ACC112 (cell line): ENCODE results near the gene ANLN.
A peak's percentile ranks its signal among the peaks of the same experiment; 100 is the strongest.

ENCODE experiments used
- H2AFZ ChIP-seq: fragments of 200-600 bp; sonication (generic); one replicate; pipeline ENCODE4 v1.6.0; 2017; ENCODE audit warnings: antibody characterized with exemption, low read length; ENCODE audit not compliant: unreplicated experiment
- H3K27ac ChIP-seq: fragments of 200-600 bp; sonication (generic); 2 replicates; pipeline ENCODE4 v1.5.1; 2014; ENCODE audit warnings: low read depth, mild to moderate bottlenecking, antibody characterized with exemption, low read length, moderate library complexity
- H3K27me3 ChIP-seq: fragments of 200-600 bp; sonication (generic); 2 replicates; pipeline ENCODE4 v1.6.1; 2014; ENCODE audit warnings: mild to moderate bottlenecking, antibody characterized with exemption, low read length, moderate library complexity, mixed read lengths; ENCODE audit not compliant: insufficient read depth
- H3K36me3 ChIP-seq: fragments of 200-600 bp; sonication (generic); 2 replicates; pipeline ENCODE4 v1.6.1; 2016; ENCODE audit warnings: mild to moderate bottlenecking, antibody characterized with exemption, low read length, moderate library complexity, mixed read lengths; ENCODE audit not compliant: insufficient read depth
- H3K4me1 ChIP-seq: fragments of 200-600 bp; sonication (generic); one replicate; pipeline ENCODE4 v1.6.1; 2016; ENCODE audit warnings: low read length, mixed read lengths; ENCODE audit not compliant: insufficient read depth, unreplicated experiment, control insufficient read depth
- H3K4me3 ChIP-seq: fragments of 200-600 bp; sonication (generic); 2 replicates; pipeline ENCODE4 v1.5.1; 2014; ENCODE audit warnings: mild to moderate bottlenecking, low read depth, low read length
- H3K79me2 ChIP-seq: fragments of 200-600 bp; sonication (generic); one replicate; pipeline ENCODE4 v1.6.0; 2016; ENCODE audit warnings: low read length; ENCODE audit not compliant: control insufficient read depth, unreplicated experiment, insufficient read depth

Gene ANLN

DNA sequence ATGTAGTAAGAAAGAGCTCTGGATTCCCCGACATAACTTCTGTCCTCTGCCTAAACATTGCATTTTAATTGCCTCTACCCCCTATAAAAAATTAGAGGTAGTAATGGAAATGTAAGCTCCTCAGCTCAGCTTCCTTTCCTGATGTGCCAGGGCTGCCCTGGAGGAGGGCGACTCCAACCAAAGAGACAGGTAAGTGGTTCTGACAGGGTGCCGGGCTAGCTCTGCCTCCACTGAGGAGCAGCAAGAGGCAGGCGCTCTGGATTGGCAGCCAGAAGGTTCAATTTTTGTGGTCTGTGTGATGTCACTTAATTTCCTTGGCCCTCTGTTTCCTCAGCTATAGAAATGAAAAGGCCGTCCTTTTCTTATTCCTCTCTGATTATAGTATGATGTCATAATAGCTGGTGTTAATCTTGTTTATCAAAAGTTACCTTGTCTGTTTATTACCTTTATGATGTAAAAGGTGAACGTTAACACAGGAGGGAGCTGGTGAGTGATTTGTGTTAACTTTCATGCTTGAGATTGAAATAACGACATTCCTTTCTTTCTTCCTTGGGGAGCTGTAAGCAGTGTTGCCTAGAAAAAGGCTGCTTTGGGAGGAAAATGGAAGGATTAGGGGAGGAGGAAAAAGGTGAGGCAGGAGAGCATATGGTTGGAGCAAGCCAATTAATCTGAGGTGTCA is 51.8 kb downstream of the ANLN start:
- no peak overlapping the region for H2AFZ ChIP-seq
- no peak overlapping the region for H3K27ac ChIP-seq

DNA sequence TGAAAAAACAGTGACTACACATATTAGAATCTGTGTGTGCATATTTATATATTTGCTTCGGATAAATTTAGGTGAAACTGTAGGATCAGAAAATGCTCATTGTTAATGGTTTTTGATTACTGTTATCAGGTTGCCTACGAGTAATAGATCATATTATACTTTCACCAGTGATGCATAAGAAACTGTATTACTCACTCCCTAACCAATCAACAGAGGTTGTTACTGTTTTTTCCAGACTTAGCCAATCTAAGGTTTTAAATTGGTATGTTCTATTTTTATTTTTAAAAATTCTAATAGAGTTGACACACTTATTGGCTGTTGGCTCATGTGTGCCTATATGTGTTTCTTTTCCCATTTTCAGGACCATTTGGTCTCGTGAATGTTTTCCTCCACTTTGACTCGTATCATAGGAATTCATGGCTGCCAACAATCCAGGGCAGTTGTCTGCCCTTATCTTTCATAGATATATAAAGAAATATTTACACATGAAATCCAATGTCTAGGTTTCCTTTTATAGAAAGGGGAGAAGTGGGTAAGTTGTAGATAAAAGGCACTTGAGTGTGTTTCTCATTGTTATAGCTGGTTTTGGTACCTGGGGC is 59.2 kb downstream of the ANLN start:
- Histone ChIP-seq H3K27me3 (no peaks in the 10 kb centered on the region), H2AFZ (no peak overlapping the region), H3K79me2 (no peaks in the 10 kb centered on the region), H3K4me1 (peaks cover 20% of the 10 kb centered on the region), H3K36me3 (peaks cover 39% of the 10 kb centered on the region), H3K4me3 (no peak overlapping the region), H3K27ac (peak overlapping the region; percentile 50)

More for the DNA sequence above, 51.8 kb downstream of the ANLN start:
- no peak overlapping the region for H3K4me3 ChIP-seq
- H3K27me3 ChIP-seq = no peaks in the 10 kb centered on the region
- H3K4me1 ChIP-seq = peaks cover 3% of the 10 kb centered on the region
- H3K79me2 ChIP-seq = peaks cover 13% of the 10 kb centered on the region
- H3K36me3 ChIP-seq = peaks cover 25% of the 10 kb centered on the region

DNA sequence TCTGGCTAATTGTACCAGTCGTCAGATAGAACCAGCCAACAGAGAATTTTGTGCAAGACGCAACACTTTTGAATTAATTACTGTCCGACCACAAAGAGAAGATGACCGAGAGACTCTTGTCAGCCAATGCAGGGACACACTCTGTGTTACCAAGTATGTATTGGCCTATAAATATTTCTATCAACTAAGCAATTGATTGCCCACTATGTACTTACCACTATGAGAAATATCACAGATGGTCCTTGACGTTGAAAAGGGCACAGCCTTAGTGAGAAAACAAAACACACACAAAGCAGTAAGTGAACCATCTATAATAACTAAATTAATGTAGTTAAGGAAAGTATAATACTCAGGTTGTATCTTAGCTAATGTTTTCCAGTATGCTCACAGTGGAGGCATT is 60.0 kb downstream of the ANLN start:
- H3K36me3 ChIP-seq = peaks cover 41% of the 10 kb centered on the region

DNA sequence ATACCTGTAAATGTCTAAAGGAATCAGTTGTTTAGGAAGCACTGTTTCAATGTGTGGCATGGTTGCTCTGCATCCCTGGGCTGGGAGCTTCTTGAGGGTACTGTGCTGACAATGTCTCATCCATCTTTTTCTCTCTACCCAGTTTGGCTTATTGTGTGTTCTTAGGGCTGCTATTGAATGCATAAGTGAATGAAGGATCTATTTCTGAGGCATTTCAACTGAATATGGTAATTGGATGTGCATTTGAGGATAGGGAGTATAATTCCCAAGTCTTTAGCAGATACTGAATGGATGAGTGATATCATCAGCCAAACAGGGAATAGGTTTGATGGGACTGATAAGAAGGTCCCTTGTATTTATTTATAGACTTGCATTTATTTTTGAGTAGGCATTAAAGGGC is 64.1 kb downstream of the ANLN start:
- Histone ChIP-seq H3K36me3 (peaks cover 24% of the 10 kb centered on the region), H3K79me2 (no peaks in the 10 kb centered on the region), H3K27ac (no peak overlapping the region), H3K4me1 (peaks cover 5% of the 10 kb centered on the region), H3K27me3 (no peaks in the 10 kb centered on the region), H3K4me3 (no peak overlapping the region), H2AFZ (no peak overlapping the region)

More for the DNA sequence above, 60.0 kb downstream of the ANLN start:
- Histone ChIP-seq H3K4me1 (peaks cover 20% of the 10 kb centered on the region), H3K27ac (no peak overlapping the region), H3K79me2 (no peaks in the 10 kb centered on the region), H3K27me3 (no peaks in the 10 kb centered on the region), H3K4me3 (no peak overlapping the region), H2AFZ (no peak overlapping the region)

DNA sequence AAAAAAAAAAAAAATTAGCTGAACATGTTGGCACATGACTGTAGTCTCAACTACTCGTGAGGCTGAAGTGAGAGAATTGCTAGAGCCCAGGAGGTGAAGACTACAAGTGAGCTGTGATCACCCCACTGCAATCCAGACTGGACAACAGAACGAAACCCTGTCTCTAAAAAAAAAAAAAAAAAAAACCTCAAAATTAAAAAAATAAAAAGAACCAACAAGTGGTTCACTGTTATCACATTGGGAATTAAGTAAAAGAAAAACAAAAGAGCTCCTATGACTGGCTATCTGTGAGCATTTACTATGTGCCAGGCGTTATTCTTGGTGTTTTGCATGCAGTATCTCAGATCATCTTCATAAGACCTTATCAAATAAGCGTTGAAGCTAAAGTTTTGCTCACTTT is 66.0 kb downstream of the ANLN start:
- Histone ChIP-seq H3K79me2 (no peaks in the 10 kb centered on the region), H3K36me3 (peaks cover 18% of the 10 kb centered on the region), H3K27me3 (no peaks in the 10 kb centered on the region), H3K27ac (no peak overlapping the region), H3K4me1 (no peaks in the 10 kb centered on the region), H2AFZ (no peak overlapping the region), H3K4me3 (no peak overlapping the region)

DNA sequence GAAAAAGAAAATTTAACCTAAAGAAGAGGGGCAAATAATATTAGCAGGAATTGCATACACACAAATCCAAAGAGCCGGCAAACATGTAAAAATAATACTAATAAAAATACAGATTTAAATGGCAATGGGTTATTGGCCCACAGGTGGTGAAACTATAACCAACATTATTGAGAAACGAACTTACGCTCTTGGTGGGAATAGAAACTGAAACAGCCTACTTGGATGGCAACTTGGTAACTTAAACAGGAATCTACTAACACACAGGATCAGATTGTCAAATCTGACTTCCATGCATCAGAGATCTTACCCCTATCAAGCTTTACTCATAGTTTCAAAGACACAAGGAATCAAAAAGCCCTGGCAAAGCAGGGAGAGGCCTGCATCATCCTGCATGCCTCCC is 66.5 kb downstream of the ANLN start:
- Histone ChIP-seq H3K79me2 (no peaks in the 10 kb centered on the region), H2AFZ (no peak overlapping the region), H3K36me3 (peaks cover 16% of the 10 kb centered on the region), H3K4me3 (no peak overlapping the region), H3K4me1 (no peaks in the 10 kb centered on the region), H3K27me3 (no peaks in the 10 kb centered on the region), H3K27ac (no peak overlapping the region)

DNA sequence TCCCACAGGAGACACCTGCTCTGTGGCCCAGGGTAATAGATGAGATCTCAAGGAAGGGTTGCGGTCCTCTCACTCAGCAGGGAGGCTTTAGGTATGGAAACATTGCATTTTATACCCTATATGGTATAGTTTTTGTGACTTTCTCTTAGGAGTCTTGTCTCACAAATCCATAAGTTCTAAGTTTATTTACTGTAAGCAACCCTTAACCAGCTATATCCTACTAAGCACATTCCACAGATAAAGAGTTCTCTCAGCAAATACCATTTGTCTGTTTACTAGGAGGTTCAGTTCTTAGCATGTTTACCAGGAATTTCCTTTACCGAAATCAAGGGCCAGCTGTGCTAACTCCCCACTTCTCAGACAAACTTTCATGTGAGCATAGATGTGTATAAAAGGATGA is 66.9 kb downstream of the ANLN start:
- Histone ChIP-seq H3K36me3 (peaks cover 15% of the 10 kb centered on the region), H3K27ac (no peak overlapping the region), H3K4me1 (no peaks in the 10 kb centered on the region), H2AFZ (no peak overlapping the region), H3K27me3 (no peaks in the 10 kb centered on the region), H3K79me2 (no peaks in the 10 kb centered on the region), H3K4me3 (no peak overlapping the region)

DNA sequence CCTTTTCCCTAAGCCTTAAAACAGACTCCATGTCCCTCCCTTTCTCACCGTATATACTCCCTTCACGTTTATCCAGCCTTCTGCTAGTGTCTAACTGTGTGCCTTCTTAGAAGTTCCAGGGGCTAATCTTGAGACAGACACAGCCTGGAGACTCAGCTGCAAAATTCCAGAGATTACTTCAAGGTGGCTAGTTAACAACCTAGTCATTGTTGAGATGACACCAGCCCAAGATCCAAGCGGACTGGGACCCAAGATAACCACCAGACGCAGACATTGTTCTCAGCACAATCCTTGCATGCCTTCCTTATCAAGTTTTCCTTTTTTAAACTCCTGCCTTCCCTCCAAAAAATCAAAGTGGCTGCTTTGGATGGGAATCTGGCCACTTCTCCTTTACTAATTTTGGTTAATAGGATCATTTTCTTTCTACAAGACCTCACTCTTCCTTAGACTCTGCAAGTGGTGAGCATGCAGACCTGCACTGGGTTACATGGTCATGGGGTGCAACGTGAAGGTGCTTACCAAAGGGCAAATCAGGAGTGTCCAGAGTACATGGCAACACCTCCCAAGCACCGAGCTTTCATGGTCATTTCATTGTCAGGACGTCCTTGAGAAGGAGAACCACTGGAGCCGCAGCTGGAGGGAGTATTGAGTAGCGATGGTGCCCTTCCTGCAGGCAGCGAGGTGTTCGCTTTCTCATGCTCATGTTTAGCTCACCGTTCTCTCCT is 69.7 kb downstream of the ANLN start:
- H2AFZ ChIP-seq = no peak overlapping the region
- no peak overlapping the region for H3K27ac ChIP-seq
- no peak overlapping the region for H3K4me3 ChIP-seq
- H3K27me3 ChIP-seq = peaks cover 10% of the 10 kb centered on the region; the same call in 1 of the 2 replicates
- no peaks in the 10 kb centered on the region for H3K4me1 ChIP-seq
- no peaks in the 10 kb centered on the region for H3K36me3 ChIP-seq
- H3K79me2 ChIP-seq = no peaks in the 10 kb centered on the region

DNA sequence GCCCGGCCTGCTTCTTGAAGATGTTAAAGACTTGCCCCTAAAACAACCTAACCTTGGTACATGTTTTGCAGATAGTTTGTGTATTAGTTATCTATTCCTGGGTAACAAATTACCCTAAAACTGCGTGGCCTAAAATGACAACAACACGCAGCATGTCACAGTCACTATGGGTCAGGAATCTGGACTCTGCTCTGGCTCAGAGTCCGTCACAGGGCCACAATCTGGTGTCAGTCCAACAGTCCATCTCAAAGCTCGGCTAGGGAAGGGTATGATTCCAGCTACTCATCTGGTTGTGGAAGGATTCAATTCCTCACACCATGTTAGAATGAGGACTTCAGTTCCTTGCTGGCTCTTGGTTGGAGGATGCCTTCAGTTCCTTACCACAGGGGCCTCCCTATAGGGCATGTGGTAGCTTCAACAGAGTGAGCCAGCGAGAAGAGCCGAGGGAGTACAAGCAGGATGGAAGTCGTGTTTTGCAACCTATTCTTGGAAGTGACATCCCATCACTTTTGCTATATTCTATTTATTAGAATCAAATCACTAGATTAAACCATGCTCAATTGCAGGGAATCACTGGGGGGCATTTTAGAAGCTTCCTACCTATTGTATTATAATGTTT is 71.3 kb downstream of the ANLN start:
- Histone ChIP-seq H3K27me3 (peaks cover 16% of the 10 kb centered on the region), H3K36me3 (no peaks in the 10 kb centered on the region), H3K27ac (no peak overlapping the region), H3K4me1 (no peaks in the 10 kb centered on the region), H3K79me2 (no peaks in the 10 kb centered on the region), H3K4me3 (no peak overlapping the region), H2AFZ (no peak overlapping the region)

DNA sequence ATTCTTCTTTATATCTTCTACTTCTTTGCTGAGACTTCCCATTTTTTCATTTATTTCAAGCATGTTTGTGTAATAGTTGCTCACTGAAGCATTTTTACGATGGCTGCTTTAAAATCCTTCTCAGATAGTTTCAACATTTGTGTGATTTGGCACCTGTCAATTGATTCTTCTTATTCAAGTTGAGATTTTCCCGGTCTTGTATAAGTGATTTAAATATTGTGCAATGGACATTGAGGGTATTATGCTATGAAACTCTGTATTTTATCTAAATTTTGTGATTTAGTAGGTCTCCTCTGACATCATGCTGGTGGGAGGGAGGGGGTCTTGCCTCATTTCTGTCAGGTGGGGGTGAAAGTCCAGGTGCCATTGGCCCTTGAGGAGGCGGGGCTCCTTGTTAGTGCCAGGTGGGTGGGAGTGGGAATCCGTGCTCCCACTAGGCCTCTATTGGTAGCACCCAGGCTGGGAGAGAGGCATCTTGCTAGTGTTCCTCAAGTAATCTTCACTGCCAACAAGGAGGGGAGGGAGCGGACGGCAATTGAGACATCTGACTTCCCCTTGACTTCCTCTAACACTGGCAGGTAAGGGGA is 73.0 kb downstream of the ANLN start:
- Histone ChIP-seq H3K36me3 (no peaks in the 10 kb centered on the region), H3K27ac (no peak overlapping the region), H3K4me1 (no peaks in the 10 kb centered on the region), H3K4me3 (no peak overlapping the region), H3K27me3 (peaks cover 16% of the 10 kb centered on the region), H3K79me2 (no peaks in the 10 kb centered on the region), H2AFZ (no peak overlapping the region)
